OCI-LY3 (cell line): ENCODE results near the gene ICE1.

Experiments
- H2AFZ ChIP-seq: fragments of 200-600, 300-600 bp; shearing (Covaris generic); 2 replicates; pipeline ENCODE4 v1.6.0; 2014; ENCODE audit warnings: antibody characterized with exemption, low read depth, low read length
- H3K27ac ChIP-seq: fragments of 200-600, 300-600 bp; sonication (generic); 2 replicates; pipeline ENCODE4 v1.5.1; 2014; ENCODE audit warnings: mild to moderate bottlenecking, low read length, moderate library complexity, mixed read lengths
- H3K27me3 ChIP-seq: fragments of 200-600, 300-600 bp; sonication (generic); 2 replicates; pipeline ENCODE4 v1.6.1; 2014; ENCODE audit warnings: low read depth, low read length, mixed read lengths
- H3K36me3 ChIP-seq: fragments of 200-600, 300-600 bp; sonication (generic); replicated peaks from 2 replicates; pipeline ENCODE3; 2014; ENCODE audit warnings: low read depth, low read length, mixed read lengths
- H3K4me1 ChIP-seq: fragments of 300-600, 200-600 bp; sonication (generic); 2 replicates; pipeline ENCODE4 v1.6.1; 2014; ENCODE audit warnings: low read length, mixed read lengths
- H3K4me2 ChIP-seq: fragments of 200-600, 300-600 bp; sonication (generic); 2 replicates; pipeline ENCODE4 v1.6.1; 2014; ENCODE audit warnings: low read length, mixed read lengths
- H3K4me3 ChIP-seq: fragments of 300-600, 200-600 bp; sonication (generic); 2 replicates; pipeline ENCODE4 v1.5.1; 2014; ENCODE audit warnings: antibody characterized with exemption, mild to moderate bottlenecking, low read length, moderate library complexity
- H3K79me2 ChIP-seq: fragments of 300-600, 200-600 bp; shearing (Covaris generic); 2 replicates; pipeline ENCODE4 v1.6.1; 2014; ENCODE audit warnings: mild to moderate bottlenecking, low read length, mixed read lengths
- H3K9ac ChIP-seq: fragments of 300-600, 200-600 bp; shearing (Covaris generic); 2 replicates; pipeline ENCODE4 v1.6.0; 2014; ENCODE audit warnings: mild to moderate bottlenecking, low read length, moderate library complexity
- H3K9me3 ChIP-seq: fragments of 200-600, 300-600 bp; shearing (Covaris generic); 2 replicates; pipeline ENCODE4 v1.6.1; 2014; ENCODE audit warnings: low read length, mixed read lengths; ENCODE audit not compliant: insufficient read depth
- H4K20me1 ChIP-seq: fragments of 200-600, 300-600 bp; sonication (generic); 2 replicates; pipeline ENCODE4 v1.6.1; 2016; ENCODE audit warnings: low read length, mixed read lengths; ENCODE audit not compliant: insufficient read depth
- EZH2phosphoT487 ChIP-seq: fragments of 200-600 bp; shearing (Covaris generic); IDR thresholded peaks from 2 replicates; pipeline ENCODE4 v1.6.1; 2018; ENCODE audit warnings: antibody characterized with exemption, mixed run types, low read depth
- TF ChIP-seq, protein P1 (sequence below): fragments of 200-600, 300-600 bp; sonication (generic); IDR thresholded peaks from 2 replicates; pipeline ENCODE4 v1.5.1; 2014; ENCODE audit warnings: antibody characterized with exemption, low read length, low read depth

ICE1 gene

GRCh38 chr5:5521029-5521428, 98.6 kb downstream of the ICE1 start:
- no peak overlapping the region for H3K4me2 ChIP-seq
- H3K27me3 ChIP-seq: no peaks in the 10 kb centered on the region
- H3K9me3 ChIP-seq: no peaks in the 10 kb centered on the region
- H3K27ac ChIP-seq: no peak overlapping the region
- no peak overlapping the region for H3K4me3 ChIP-seq
- H3K9ac ChIP-seq: no peak overlapping the region
- no peaks in the 10 kb centered on the region for H3K79me2 ChIP-seq
- H3K4me1 ChIP-seq: peaks cover 5% of the 10 kb centered on the region; the same call in 1 of the 2 replicates
- TF ChIP-seq, protein P1, sequence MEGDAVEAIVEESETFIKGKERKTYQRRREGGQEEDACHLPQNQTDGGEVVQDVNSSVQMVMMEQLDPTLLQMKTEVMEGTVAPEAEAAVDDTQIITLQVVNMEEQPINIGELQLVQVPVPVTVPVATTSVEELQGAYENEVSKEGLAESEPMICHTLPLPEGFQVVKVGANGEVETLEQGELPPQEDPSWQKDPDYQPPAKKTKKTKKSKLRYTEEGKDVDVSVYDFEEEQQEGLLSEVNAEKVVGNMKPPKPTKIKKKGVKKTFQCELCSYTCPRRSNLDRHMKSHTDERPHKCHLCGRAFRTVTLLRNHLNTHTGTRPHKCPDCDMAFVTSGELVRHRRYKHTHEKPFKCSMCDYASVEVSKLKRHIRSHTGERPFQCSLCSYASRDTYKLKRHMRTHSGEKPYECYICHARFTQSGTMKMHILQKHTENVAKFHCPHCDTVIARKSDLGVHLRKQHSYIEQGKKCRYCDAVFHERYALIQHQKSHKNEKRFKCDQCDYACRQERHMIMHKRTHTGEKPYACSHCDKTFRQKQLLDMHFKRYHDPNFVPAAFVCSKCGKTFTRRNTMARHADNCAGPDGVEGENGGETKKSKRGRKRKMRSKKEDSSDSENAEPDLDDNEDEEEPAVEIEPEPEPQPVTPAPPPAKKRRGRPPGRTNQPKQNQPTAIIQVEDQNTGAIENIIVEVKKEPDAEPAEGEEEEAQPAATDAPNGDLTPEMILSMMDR: no peak
- no peak for TF ChIP-seq EZH2phosphoT487
- no peaks in the 10 kb centered on the region for H4K20me1 ChIP-seq
- no peak overlapping the region for H2AFZ ChIP-seq
- no peaks in the 10 kb centered on the region for H3K36me3 ChIP-seq

GRCh38 chr5:5521478-5521877, 99.0 kb downstream of the ICE1 start:
- Histone ChIP-seq H4K20me1 (no peaks in the 10 kb centered on the region), H3K9me3 (no peaks in the 10 kb centered on the region), H3K27me3 (no peaks in the 10 kb centered on the region), H3K4me1 (peaks cover 5% of the 10 kb centered on the region; the same call in 1 of the 2 replicates), H3K4me3 (no peak overlapping the region), H3K79me2 (no peaks in the 10 kb centered on the region), H3K36me3 (no peaks in the 10 kb centered on the region), H3K27ac (no peak overlapping the region), H3K4me2 (no peak overlapping the region), H2AFZ (no peak overlapping the region), H3K9ac (no peak overlapping the region)
- TF ChIP-seq EZH2phosphoT487: no peak
- TF ChIP-seq, protein P1: no peak

GRCh38 chr5:5522336-5522735, 99.9 kb downstream of the ICE1 start:
- no peak overlapping the region for H3K9ac ChIP-seq
- no peaks in the 10 kb centered on the region for H3K79me2 ChIP-seq
- no peak overlapping the region for H3K4me2 ChIP-seq
- peaks cover 5% of the 10 kb centered on the region; the same call in 1 of the 2 replicates for H3K4me1 ChIP-seq
- no peaks in the 10 kb centered on the region for H3K36me3 ChIP-seq
- no peak overlapping the region for H3K27ac ChIP-seq
- H3K4me3 ChIP-seq: no peak overlapping the region
- no peaks in the 10 kb centered on the region for H4K20me1 ChIP-seq
- TF ChIP-seq, protein P1: no peak
- TF ChIP-seq EZH2phosphoT487: no peak
- H3K9me3 ChIP-seq: no peaks in the 10 kb centered on the region
- H2AFZ ChIP-seq: no peak overlapping the region
- no peaks in the 10 kb centered on the region for H3K27me3 ChIP-seq

DNA sequence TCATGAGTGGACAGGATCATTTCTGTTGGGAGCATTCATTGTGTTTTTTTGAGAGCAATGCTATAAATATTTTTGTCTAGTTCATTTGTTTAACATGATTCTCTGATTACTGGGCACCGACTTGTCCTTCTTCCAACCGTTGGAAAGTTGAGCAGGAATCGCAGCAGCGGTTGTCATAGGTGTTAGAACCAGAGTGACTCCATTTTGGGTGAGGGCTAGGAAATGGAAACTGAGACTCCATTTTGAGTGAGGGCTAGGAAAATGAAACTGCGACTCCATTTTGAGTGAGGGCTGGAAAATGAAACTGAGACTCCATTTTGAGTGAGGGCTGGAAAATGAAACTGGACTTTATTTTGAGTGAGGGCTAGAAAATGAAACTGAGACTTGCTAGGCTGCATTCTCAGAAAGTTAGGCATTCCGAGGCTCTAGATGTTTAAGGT, 100.6 kb downstream of the ICE1 start:
- Histone ChIP-seq H3K4me2 (no peak overlapping the region; the same call in 1 of the 2 replicates), H3K4me3 (no peak overlapping the region), H3K4me1 (peaks cover 5% of the 10 kb centered on the region; the same call in 1 of the 2 replicates), H3K36me3 (no peaks in the 10 kb centered on the region), H3K27me3 (no peaks in the 10 kb centered on the region), H4K20me1 (no peaks in the 10 kb centered on the region), H3K27ac (no peak overlapping the region), H3K79me2 (no peaks in the 10 kb centered on the region), H2AFZ (no peak overlapping the region), H3K9me3 (no peaks in the 10 kb centered on the region), H3K9ac (no peak overlapping the region)
- TF ChIP-seq, protein P1: no peak
- no peak for TF ChIP-seq EZH2phosphoT487
